DND-41 (cell line): ENCODE results near the gene HIVEP1.
"Not testable (repeated sequence)": the region's sequence is repeated elsewhere in the genome, so short reads cannot be mapped to it uniquely, and the experiment has no call there.

Experiments
- ATAC-seq: fragments of 200-7000 bp; cut with Tn5 transposase; 3 replicates; pipeline ENCODE4 v1.9.1; 2021; ENCODE audit warnings: low read depth; ENCODE audit not compliant: insufficient read depth
- DNase-seq: peaks from one replicate; pipeline ENCODE4 v3.0.0-alpha.2; 2020
- H2AFZ ChIP-seq: 2 replicates; pipeline ENCODE4 v1.6.0; 2012; ENCODE audit warnings: low read depth, low read length
- H3K27ac ChIP-seq: 2 replicates; pipeline ENCODE4 v1.5.1; 2012; ENCODE audit warnings: low read length, inconsistent platforms
- H3K27me3 ChIP-seq: fragments of 200-600 bp; sonication (generic); 2 replicates; pipeline ENCODE4 v1.6.0; 2012; ENCODE audit warnings: low read length, mild to moderate bottlenecking, inconsistent platforms; ENCODE audit not compliant: insufficient read depth, poor library complexity
- H3K36me3 ChIP-seq: 2 replicates; pipeline ENCODE4 v1.5.1; 2012; ENCODE audit warnings: low read length, inconsistent platforms; ENCODE audit not compliant: insufficient read depth
- H3K4me1 ChIP-seq: 2 replicates; pipeline ENCODE4 v1.5.1; 2012; ENCODE audit warnings: mild to moderate bottlenecking, low read length; ENCODE audit not compliant: insufficient read depth
- H3K4me2 ChIP-seq: 2 replicates; pipeline ENCODE4 v1.6.0; 2012; ENCODE audit warnings: mild to moderate bottlenecking, moderate library complexity, low read length, inconsistent platforms; ENCODE audit not compliant: insufficient read depth
- H3K4me3 ChIP-seq, 2 experiments: fragments of 200-600 bp in 1 of 2; shearing (Covaris generic) in 1 of 2; 2 replicates each; pipeline ENCODE4 v1.5.1; 2012 to 2016; ENCODE audit warnings: inconsistent platforms in 2 of 2, low read length in 2 of 2, mild to moderate bottlenecking in 2 of 2, low read depth in 1 of 2, moderate library complexity in 1 of 2
- H3K79me2 ChIP-seq: 2 replicates; pipeline ENCODE4 v1.6.0; 2012; ENCODE audit warnings: low read length, inconsistent platforms; ENCODE audit not compliant: insufficient read depth
- H3K9ac ChIP-seq: 2 replicates; pipeline ENCODE4 v1.6.0; 2012; ENCODE audit warnings: low read depth, mild to moderate bottlenecking, inconsistent platforms, low read length, moderate library complexity
- H3K9me3 ChIP-seq: 2 replicates; pipeline ENCODE4 v1.5.1; 2012; ENCODE audit warnings: low read length, moderate library complexity, mild to moderate bottlenecking, inconsistent platforms; ENCODE audit not compliant: insufficient read depth, severe bottlenecking
- H4K20me1 ChIP-seq: 2 replicates; pipeline ENCODE4 v1.6.0; 2012; ENCODE audit warnings: low read length; ENCODE audit not compliant: insufficient read depth
- EZH2 ChIP-seq: IDR thresholded peaks from 3 replicates; pipeline ENCODE4 v1.6.1; 2012; ENCODE audit warnings: borderline replicate concordance, low read depth, mild to moderate bottlenecking, moderate library complexity, low read length, inconsistent platforms; ENCODE audit not compliant: severe bottlenecking
- TF ChIP-seq, protein P1 (sequence below): IDR thresholded peaks from 2 replicates; pipeline ENCODE4 v1.5.1; 2012; ENCODE audit warnings: borderline replicate concordance, low read length, moderate library complexity, mild to moderate bottlenecking; ENCODE audit not compliant: poor library complexity, severe bottlenecking; ENCODE audit errors: extremely low read depth

Gene HIVEP1

DNA sequence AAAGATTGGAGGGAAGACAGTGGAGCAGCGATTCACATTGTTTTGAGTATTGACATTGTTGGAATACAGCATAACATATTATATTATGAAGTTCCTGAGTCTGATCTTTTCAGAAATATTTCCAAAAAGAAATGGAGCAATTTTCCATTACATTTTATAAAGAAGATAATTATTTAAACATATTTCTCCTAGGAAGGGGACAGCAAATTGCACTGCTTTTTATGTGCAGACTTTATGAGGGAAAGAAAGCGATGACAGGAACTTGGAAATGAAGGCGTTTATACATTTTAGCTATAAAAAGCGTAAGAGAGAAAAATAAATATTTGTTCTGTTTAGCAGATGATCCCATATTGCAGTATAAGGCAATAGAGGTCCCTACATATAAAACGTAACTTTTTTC is 161.1 kb downstream of the HIVEP1 start:
- Histone ChIP-seq H3K9me3 (no peaks in the 10 kb centered on the region), H3K36me3 (no peaks in the 10 kb centered on the region), H3K9ac (no peak overlapping the region), H2AFZ (no peak overlapping the region), H3K27ac (no peak overlapping the region), H3K4me1 (no peaks in the 10 kb centered on the region), H3K4me2 (no peak overlapping the region), H3K27me3 (no peaks in the 10 kb centered on the region), H3K4me3 (no peak overlapping the region), H4K20me1 (no peaks in the 10 kb centered on the region), H3K79me2 (no peaks in the 10 kb centered on the region)
- no peak for DNase-seq
- TF ChIP-seq EZH2: no peak
- TF ChIP-seq, protein P1, sequence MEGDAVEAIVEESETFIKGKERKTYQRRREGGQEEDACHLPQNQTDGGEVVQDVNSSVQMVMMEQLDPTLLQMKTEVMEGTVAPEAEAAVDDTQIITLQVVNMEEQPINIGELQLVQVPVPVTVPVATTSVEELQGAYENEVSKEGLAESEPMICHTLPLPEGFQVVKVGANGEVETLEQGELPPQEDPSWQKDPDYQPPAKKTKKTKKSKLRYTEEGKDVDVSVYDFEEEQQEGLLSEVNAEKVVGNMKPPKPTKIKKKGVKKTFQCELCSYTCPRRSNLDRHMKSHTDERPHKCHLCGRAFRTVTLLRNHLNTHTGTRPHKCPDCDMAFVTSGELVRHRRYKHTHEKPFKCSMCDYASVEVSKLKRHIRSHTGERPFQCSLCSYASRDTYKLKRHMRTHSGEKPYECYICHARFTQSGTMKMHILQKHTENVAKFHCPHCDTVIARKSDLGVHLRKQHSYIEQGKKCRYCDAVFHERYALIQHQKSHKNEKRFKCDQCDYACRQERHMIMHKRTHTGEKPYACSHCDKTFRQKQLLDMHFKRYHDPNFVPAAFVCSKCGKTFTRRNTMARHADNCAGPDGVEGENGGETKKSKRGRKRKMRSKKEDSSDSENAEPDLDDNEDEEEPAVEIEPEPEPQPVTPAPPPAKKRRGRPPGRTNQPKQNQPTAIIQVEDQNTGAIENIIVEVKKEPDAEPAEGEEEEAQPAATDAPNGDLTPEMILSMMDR: no peak
- ATAC-seq: no peak

- H3K9ac ChIP-seq: no peak overlapping the region
- no peak for ATAC-seq
- no peaks in the 10 kb centered on the region for H4K20me1 ChIP-seq
Measured at GRCh38 chr6:12173661-12174060, 161.5 kb downstream of the HIVEP1 start.

DNA sequence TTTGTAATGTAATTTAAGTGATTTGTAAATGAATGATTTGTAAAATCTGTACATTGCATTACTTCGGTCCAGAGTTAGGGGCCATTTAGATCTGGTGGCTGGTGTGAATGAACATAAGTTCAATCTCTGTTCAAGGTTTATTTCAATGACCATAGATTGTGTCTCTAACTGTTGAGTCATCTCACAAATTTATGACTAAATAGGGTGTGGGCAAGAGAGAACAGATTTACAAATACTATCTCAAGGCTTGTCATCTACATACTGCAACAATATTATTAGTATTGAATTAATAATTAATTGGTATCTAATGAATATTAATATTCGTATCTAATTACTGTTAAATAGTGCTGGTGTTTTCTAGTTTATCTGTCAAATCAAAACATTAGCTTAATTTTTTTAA is 162.8 kb downstream of the HIVEP1 start:
- no peak for TF ChIP-seq EZH2
- TF ChIP-seq, protein P1: no peak
- Histone ChIP-seq H3K79me2 (no peaks in the 10 kb centered on the region), H3K4me3 (no peak overlapping the region), H3K36me3 (no peaks in the 10 kb centered on the region), H2AFZ (no peak overlapping the region), H4K20me1 (no peaks in the 10 kb centered on the region), H3K4me2 (no peak overlapping the region), H3K27ac (no peak overlapping the region), H3K4me1 (no peaks in the 10 kb centered on the region), H3K27me3 (no peaks in the 10 kb centered on the region), H3K9me3 (no peaks in the 10 kb centered on the region), H3K9ac (no peak overlapping the region)
- DNase-seq (no peak), ATAC-seq (no peak)

More at GRCh38 chr6:12173661-12174060, 161.5 kb downstream of the HIVEP1 start:
- no peaks in the 10 kb centered on the region for H3K4me1 ChIP-seq
- no peaks in the 10 kb centered on the region for H3K36me3 ChIP-seq
- no peak overlapping the region for H3K27ac ChIP-seq
- no peaks in the 10 kb centered on the region for H3K9me3 ChIP-seq
- TF ChIP-seq EZH2: no peak
- TF ChIP-seq, protein P1: no peak
- H3K27me3 ChIP-seq: no peaks in the 10 kb centered on the region
- DNase-seq: no peak
- no peak overlapping the region for H3K4me2 ChIP-seq
- no peaks in the 10 kb centered on the region for H3K79me2 ChIP-seq
- H3K4me3 ChIP-seq: no peak overlapping the region
- no peak overlapping the region for H2AFZ ChIP-seq

GRCh38 chr6:12175626-12176025 is 163.5 kb downstream of the HIVEP1 start:
- Histone ChIP-seq H3K27ac (no peak overlapping the region), H3K9me3 (no peaks in the 10 kb centered on the region), H2AFZ (no peak overlapping the region), H4K20me1 (no peaks in the 10 kb centered on the region), H3K4me1 (no peaks in the 10 kb centered on the region), H3K4me3 (no peak overlapping the region), H3K79me2 (no peaks in the 10 kb centered on the region), H3K36me3 (no peaks in the 10 kb centered on the region), H3K4me2 (no peak overlapping the region), H3K27me3 (no peaks in the 10 kb centered on the region), H3K9ac (no peak overlapping the region)
- ATAC-seq: no peak
- DNase-seq: no peak
- no peak for TF ChIP-seq EZH2
- TF ChIP-seq, protein P1: no peak

GRCh38 chr6:12176782-12177181 is 164.7 kb downstream of the HIVEP1 start:
- not testable (repeated sequence) for H3K36me3 ChIP-seq, H3K79me2 ChIP-seq, H3K9me3 ChIP-seq, H3K4me1 ChIP-seq, H3K27ac ChIP-seq, H2AFZ ChIP-seq, H3K9ac ChIP-seq, H3K4me3 ChIP-seq, ATAC-seq, H4K20me1 ChIP-seq, DNase-seq, H3K27me3 ChIP-seq, H3K4me2 ChIP-seq
